Mesenchymal stem cell (in vitro differentiated cells and primary cell): ENCODE results near the gene RFX8.

Source experiments
- DNase-seq: peaks from one replicate; pipeline ENCODE4 v3.0.0-alpha.2; 2013
- H2AFZ ChIP-seq: one replicate; pipeline ENCODE4 v1.6.1; 2013; ENCODE audit warnings: low read depth, mild to moderate bottlenecking, control low read depth, inconsistent platforms, low read length, moderate library complexity
- H2AK5ac ChIP-seq: 2 replicates; pipeline ENCODE4 v1.6.1; 2013; ENCODE audit warnings: low read length, moderate library complexity, mild to moderate bottlenecking, inconsistent platforms; ENCODE audit not compliant: severe bottlenecking
- H2BK120ac ChIP-seq: one replicate; pipeline ENCODE4 v1.6.1; 2013; ENCODE audit warnings: low read depth, mild to moderate bottlenecking, inconsistent platforms, low read length, moderate library complexity
- H2BK12ac ChIP-seq, 2 experiments: one replicate each; pipeline ENCODE4 v1.6.1; 2013; ENCODE audit warnings: inconsistent platforms in 2 of 2, low read length in 2 of 2, mild to moderate bottlenecking in 2 of 2, moderate library complexity in 2 of 2, control low read depth in 1 of 2
- H2BK15ac ChIP-seq: one replicate; pipeline ENCODE4 v1.6.1; 2013; ENCODE audit warnings: mild to moderate bottlenecking, low read depth, inconsistent platforms; ENCODE audit not compliant: poor library complexity, severe bottlenecking
- H2BK5ac ChIP-seq: 2 replicates; pipeline ENCODE4 v1.6.1; 2013; ENCODE audit warnings: low read depth, mild to moderate bottlenecking, low read length, control low read depth, inconsistent platforms; ENCODE audit not compliant: poor library complexity, severe bottlenecking
- H3K14ac ChIP-seq, 2 experiments: one replicate each; pipeline ENCODE4 v1.6.1; 2013; ENCODE audit warnings: inconsistent platforms in 2 of 2, low read length in 2 of 2, control low read depth in 1 of 2, mild to moderate bottlenecking in 1 of 2, moderate library complexity in 1 of 2
- H3K18ac ChIP-seq, 2 experiments: one replicate each; pipeline ENCODE4 v1.6.1; 2013; ENCODE audit warnings: inconsistent platforms in 2 of 2, low read length in 2 of 2, control low read depth in 1 of 2, low read depth in 1 of 2, mild to moderate bottlenecking in 1 of 2
- H3K23ac ChIP-seq, 2 experiments: one replicate each; pipeline ENCODE4 v1.6.1; 2013; ENCODE audit warnings: inconsistent platforms in 2 of 2, low read length in 2 of 2, mild to moderate bottlenecking in 2 of 2, moderate library complexity in 2 of 2, control low read depth in 1 of 2
- H3K27ac ChIP-seq: 2 replicates; pipeline ENCODE4 v1.5.1; 2013; ENCODE audit warnings: mild to moderate bottlenecking, moderate library complexity, low read length, control low read depth, inconsistent platforms; ENCODE audit not compliant: poor library complexity, severe bottlenecking
- H3K27me3 ChIP-seq, 2 experiments: 2 replicates each; pipeline versions ENCODE4 v1.6.1 to v1.7.0; 2013; ENCODE audit warnings: low read length in 2 of 2, mild to moderate bottlenecking in 2 of 2, moderate library complexity in 2 of 2, control low read depth in 1 of 2, inconsistent platforms in 1 of 2; ENCODE audit not compliant: control insufficient read depth in 1 of 2, insufficient read depth in 1 of 2
- H3K36me3 ChIP-seq, 2 experiments: 2 replicates each; pipeline versions ENCODE4 v1.6.1 to v1.7.0; 2013; ENCODE audit warnings: low read length in 2 of 2, control low read depth in 1 of 2, inconsistent platforms in 1 of 2, low read depth in 1 of 2, mild to moderate bottlenecking in 1 of 2; ENCODE audit not compliant: insufficient read depth in 2 of 2, control insufficient read depth in 1 of 2
- H3K4ac ChIP-seq, 2 experiments: one replicate each; pipeline ENCODE4 v1.6.1; 2013; ENCODE audit warnings: inconsistent platforms in 2 of 2, low read length in 2 of 2, mild to moderate bottlenecking in 2 of 2, moderate library complexity in 2 of 2, control low read depth in 1 of 2, low read depth in 1 of 2
- H3K4me1 ChIP-seq: 2 replicates; pipeline ENCODE4 v1.6.1; 2013; ENCODE audit warnings: low read depth, low read length, control low read depth; ENCODE audit not compliant: control insufficient read depth, insufficient read depth
- H3K4me2 ChIP-seq: 2 replicates; pipeline ENCODE4 v1.6.1; 2013; ENCODE audit warnings: low read length, mild to moderate bottlenecking, inconsistent platforms; ENCODE audit not compliant: poor library complexity, severe bottlenecking
- H3K4me3 ChIP-seq, 2 experiments: 2 replicates each; pipeline versions ENCODE4 v1.5.1 to v1.7.0; 2013; ENCODE audit warnings: low read length in 2 of 2, mild to moderate bottlenecking in 2 of 2, control low read depth in 1 of 2, low read depth in 1 of 2; ENCODE audit not compliant: insufficient read depth in 1 of 2
- H3K79me1 ChIP-seq: replicated peaks from 2 replicates; pipeline ENCODE4 v1.6.1; 2013; ENCODE audit warnings: mild to moderate bottlenecking, control low read depth, low read length, inconsistent platforms; ENCODE audit not compliant: poor library complexity, severe bottlenecking
- H3K9ac ChIP-seq: 2 replicates; pipeline ENCODE4 v1.7.0; 2013; ENCODE audit warnings: mild to moderate bottlenecking, low read length, moderate library complexity
- H3K9me3 ChIP-seq: 2 replicates; pipeline ENCODE4 v1.7.0; 2013; ENCODE audit warnings: mild to moderate bottlenecking, low read length; ENCODE audit not compliant: control insufficient read depth
- H4K8ac ChIP-seq: one replicate; pipeline ENCODE4 v1.6.1; 2013; ENCODE audit warnings: inconsistent platforms, mild to moderate bottlenecking, low read length, moderate library complexity
- H4K91ac ChIP-seq: one replicate; pipeline ENCODE4 v1.6.1; 2013; ENCODE audit warnings: mild to moderate bottlenecking, low read length, inconsistent platforms
- WGBS: methylation state at CpG from one replicate; pipeline ENCODE4 v1.1.7; 2013; ENCODE audit warnings: mixed read lengths; 5-methylcytosine and 5-hydroxymethylcytosine counted together

RFX8 gene

DNA sequence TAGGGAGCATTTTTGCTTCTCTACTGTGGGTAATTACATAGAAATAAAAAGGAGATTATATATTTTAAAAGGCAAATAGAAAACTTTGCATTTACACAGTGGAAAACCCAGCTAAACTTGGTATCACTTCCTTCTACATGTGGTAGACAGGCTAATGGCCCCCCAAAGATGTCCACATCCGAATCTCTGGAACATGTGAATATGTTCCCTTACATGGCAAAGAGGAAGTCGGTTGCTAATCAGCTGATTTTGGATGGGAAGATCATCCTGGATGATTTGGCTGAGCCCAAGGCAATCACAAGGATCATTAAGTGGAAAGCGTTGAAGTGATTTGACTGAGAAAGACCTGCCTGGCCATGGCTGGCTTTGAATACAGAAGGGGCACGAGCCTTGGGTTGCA, 113.8 kb downstream of the RFX8 start:
- Histone ChIP-seq H3K4me2 (no peak overlapping the region), H2AFZ (no peak overlapping the region), H3K4me3 (no peak overlapping the region), H3K4ac (no peak overlapping the region), H2BK12ac (no peak overlapping the region), H2BK5ac (no peak overlapping the region), H3K9ac (no peak overlapping the region), H3K9me3 (no peaks in the 10 kb centered on the region), H2BK120ac (no peak overlapping the region), H3K27me3 (peaks cover 9 to 36% of the 10 kb centered on the region in 2 experiments), H3K79me1 (no peaks in the 10 kb centered on the region), H2AK5ac (no peak overlapping the region), H3K36me3 (no peaks in the 10 kb centered on the region), H3K4me1 (peaks cover 1% of the 10 kb centered on the region), H2BK15ac (no peak overlapping the region), H3K18ac (no peak overlapping the region), H3K23ac (no peak overlapping the region), H3K14ac (no peak overlapping the region), H4K91ac (no peak overlapping the region), H4K8ac (no peak overlapping the region), H3K27ac (no peak overlapping the region)
- 81% methylated on average over 4 of the region's 4 CpGs for WGBS
- DNase-seq, result no peak

DNA sequence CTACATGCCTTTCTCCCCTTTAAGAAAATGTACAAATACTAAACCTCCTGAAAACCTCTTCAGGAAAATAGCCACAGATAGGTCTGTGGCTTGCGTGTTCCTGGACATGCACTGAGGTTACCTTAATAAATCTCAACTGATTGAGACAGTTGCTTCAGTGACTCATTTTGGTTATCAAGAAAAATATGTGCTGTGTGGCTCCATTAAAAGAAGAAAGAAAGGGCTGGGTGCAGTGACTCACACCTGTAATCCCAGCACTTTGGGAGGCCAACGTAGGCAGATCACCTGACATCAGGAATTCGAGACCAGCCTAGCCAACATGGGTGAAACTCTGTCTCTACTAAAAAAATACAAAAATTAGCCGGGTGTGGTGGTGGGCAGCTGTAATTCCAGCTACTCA, 114.7 kb downstream of the RFX8 start:
- Histone ChIP-seq H2AFZ (no peak overlapping the region), H3K9ac (no peak overlapping the region), H3K14ac (no peak overlapping the region), H3K4me1 (peaks cover 3% of the 10 kb centered on the region), H3K18ac (no peak overlapping the region), H3K36me3 (no peaks in the 10 kb centered on the region), H4K8ac (no peak overlapping the region), H4K91ac (no peak overlapping the region), H3K27me3 (peaks cover 9 to 39% of the 10 kb centered on the region in 2 experiments), H2BK15ac (no peak overlapping the region), H3K23ac (no peak overlapping the region), H3K9me3 (no peaks in the 10 kb centered on the region), H2BK120ac (no peak overlapping the region), H2BK12ac (no peak overlapping the region), H2AK5ac (no peak overlapping the region), H3K27ac (no peak overlapping the region), H3K4ac (no peak overlapping the region), H2BK5ac (no peak overlapping the region), H3K4me3 (no peak overlapping the region), H3K79me1 (no peaks in the 10 kb centered on the region), H3K4me2 (no peak overlapping the region)
- 57% methylated on average over 2 of the region's 4 CpGs for WGBS
- DNase-seq, result peak; percentile 9

DNA sequence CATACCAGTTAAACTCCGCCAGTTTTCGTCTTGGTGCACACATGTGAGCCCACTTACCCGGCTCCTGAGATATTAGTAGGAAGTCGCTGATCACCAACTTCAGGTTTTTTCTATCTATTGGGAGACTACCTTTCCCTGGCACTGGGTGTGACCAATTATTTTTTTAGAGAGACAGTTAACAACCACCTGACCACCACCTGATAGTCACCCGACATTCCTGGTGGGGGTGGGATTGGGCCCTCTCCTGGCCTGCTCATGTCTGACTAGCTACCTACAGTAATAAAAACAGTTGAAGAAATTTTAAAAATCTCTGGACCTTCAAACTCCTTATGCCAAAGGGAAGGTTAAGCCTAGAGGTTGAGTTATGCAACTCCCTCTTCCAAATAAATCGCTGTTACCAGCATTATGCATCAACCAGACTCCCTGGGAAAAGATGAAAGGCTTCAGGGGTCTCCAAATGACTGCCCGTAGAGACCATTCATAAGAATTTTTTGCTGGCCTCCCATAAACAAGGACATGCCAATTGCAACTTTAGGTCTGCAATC, 115.4 kb downstream of the RFX8 start:
- H4K8ac ChIP-seq, result no peak overlapping the region
- no peak overlapping the region for H2AK5ac ChIP-seq
- no peak overlapping the region for H3K14ac ChIP-seq
- no peaks in the 10 kb centered on the region for H3K9me3 ChIP-seq
- H3K9ac ChIP-seq, result no peak overlapping the region
- H4K91ac ChIP-seq, result no peak overlapping the region
- H3K27me3 ChIP-seq, result peaks cover 6 to 32% of the 10 kb centered on the region in 2 experiments
- no peak overlapping the region for H3K18ac ChIP-seq
- H2BK12ac ChIP-seq, result no peak overlapping the region
- no peak overlapping the region for H2BK120ac ChIP-seq
- H2BK5ac ChIP-seq, result no peak overlapping the region
- H3K79me1 ChIP-seq, result no peaks in the 10 kb centered on the region
- H2BK15ac ChIP-seq, result no peak overlapping the region
- H2AFZ ChIP-seq, result no peak overlapping the region
- no peak overlapping the region for H3K4me2 ChIP-seq
- no peak overlapping the region for H3K27ac ChIP-seq
- no peak overlapping the region for H3K23ac ChIP-seq
- H3K36me3 ChIP-seq, result no peaks in the 10 kb centered on the region
- no peak overlapping the region for H3K4ac ChIP-seq
- no peak overlapping the region for H3K4me3 ChIP-seq
- WGBS, result 90% methylated on average over 7 of the region's 7 CpGs
- no peak for DNase-seq
- H3K4me1 ChIP-seq, result peaks cover 3% of the 10 kb centered on the region

DNA sequence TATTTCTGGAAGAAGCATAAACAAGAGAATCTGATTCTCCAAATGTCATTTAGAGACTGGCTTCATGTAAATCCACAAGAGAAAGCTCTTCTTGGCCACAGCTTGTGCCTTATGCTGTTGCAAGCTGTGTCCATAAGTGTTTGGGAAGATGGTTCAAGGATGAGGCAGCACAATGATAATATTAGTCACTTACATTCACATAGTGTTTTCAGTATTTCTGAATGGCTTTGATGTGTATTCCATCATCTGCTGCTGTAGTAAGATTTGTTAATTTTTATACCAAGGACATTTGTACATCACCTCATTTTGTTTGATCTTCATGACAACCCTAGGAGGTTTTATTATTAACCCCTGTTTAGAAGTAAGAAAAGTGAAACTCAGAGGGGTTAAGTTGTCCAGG, 117.5 kb downstream of the RFX8 start:
- H3K9ac ChIP-seq, result no peak overlapping the region
- no peak overlapping the region for H4K8ac ChIP-seq
- peaks cover 3% of the 10 kb centered on the region for H3K4me1 ChIP-seq
- no peak overlapping the region for H3K27ac ChIP-seq
- no peak overlapping the region for H3K18ac ChIP-seq
- no peak overlapping the region for H2AK5ac ChIP-seq
- no peak for DNase-seq
- H3K36me3 ChIP-seq, result no peaks in the 10 kb centered on the region
- no peak overlapping the region for H4K91ac ChIP-seq
- no peak overlapping the region for H2BK5ac ChIP-seq
- H3K4me3 ChIP-seq, result no peak overlapping the region
- no peaks in the 10 kb centered on the region for H3K9me3 ChIP-seq
- H3K14ac ChIP-seq, result no peak overlapping the region
- peaks cover 0 to 17% of the 10 kb centered on the region in 2 experiments for H3K27me3 ChIP-seq
- no peak overlapping the region for H2BK12ac ChIP-seq
- H2AFZ ChIP-seq, result no peak overlapping the region
- no peak overlapping the region for H3K4ac ChIP-seq
- H3K23ac ChIP-seq, result no peak overlapping the region
- H3K4me2 ChIP-seq, result no peak overlapping the region
- H2BK120ac ChIP-seq, result no peak overlapping the region
- H2BK15ac ChIP-seq, result no peak overlapping the region
- H3K79me1 ChIP-seq, result no peaks in the 10 kb centered on the region
